Measurements from ENCODE around the gene HMGN3. TPM values are rescaled to one million over a fixed set of nuclear protein-coding genes. Genes with fewer than 3 reads are reported as not detected.

The HMGN3 gene
- total RNA-seq, 1 donor from 2014 or later, result 133 TPM

DNA sequence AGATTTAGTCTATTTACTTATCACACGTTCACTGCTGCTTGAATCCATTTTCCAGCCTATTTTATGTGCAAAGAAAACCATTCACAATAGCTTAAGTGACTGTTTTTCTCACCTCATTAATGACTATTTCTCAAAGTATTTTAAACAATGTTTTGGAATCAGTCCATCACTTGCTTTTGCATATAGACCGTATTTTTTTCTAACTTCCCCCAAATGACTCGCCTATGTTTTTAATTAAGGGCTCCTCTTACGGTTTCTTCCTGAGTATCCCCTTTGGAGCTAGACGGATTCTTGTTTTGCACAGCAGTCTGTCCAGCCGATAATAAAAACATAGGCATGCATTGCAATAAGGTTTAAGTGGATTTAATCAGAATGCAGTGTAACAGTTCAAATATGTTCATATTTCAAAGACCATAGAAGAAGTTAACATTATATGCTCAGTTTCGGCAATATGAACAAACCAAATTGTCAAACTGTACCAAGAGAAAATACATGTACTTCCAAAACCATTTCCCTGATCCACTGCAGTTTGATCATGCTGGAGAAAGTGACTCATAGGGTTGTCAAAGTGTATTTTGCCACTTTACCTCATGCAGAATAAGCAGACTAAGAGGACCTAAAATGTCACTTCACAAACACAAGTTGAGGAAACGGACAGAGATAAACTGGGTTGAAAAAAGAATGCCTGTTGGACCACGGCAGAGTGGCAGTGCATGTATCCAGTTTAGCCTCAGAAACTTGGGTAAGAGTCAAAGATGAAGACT, 66.4 kb downstream of the HMGN3 start:
- Mint-ChIP-seq H3K9me3 (no peaks in the 10 kb centered on the region), H3K27me3 (ENCODE audit: low read depth) (no peaks in the 10 kb centered on the region), H3K36me3 (ENCODE audit: low read depth) (no peaks in the 10 kb centered on the region), H3K4me1 (no peaks in the 10 kb centered on the region), H3K4me3 (no peak overlapping the region), H3K27ac (ENCODE audit: unreplicated experiment) (no peak overlapping the region)
- TF ChIP-seq, protein P1, sequence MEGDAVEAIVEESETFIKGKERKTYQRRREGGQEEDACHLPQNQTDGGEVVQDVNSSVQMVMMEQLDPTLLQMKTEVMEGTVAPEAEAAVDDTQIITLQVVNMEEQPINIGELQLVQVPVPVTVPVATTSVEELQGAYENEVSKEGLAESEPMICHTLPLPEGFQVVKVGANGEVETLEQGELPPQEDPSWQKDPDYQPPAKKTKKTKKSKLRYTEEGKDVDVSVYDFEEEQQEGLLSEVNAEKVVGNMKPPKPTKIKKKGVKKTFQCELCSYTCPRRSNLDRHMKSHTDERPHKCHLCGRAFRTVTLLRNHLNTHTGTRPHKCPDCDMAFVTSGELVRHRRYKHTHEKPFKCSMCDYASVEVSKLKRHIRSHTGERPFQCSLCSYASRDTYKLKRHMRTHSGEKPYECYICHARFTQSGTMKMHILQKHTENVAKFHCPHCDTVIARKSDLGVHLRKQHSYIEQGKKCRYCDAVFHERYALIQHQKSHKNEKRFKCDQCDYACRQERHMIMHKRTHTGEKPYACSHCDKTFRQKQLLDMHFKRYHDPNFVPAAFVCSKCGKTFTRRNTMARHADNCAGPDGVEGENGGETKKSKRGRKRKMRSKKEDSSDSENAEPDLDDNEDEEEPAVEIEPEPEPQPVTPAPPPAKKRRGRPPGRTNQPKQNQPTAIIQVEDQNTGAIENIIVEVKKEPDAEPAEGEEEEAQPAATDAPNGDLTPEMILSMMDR (conservative IDR thresholded peaks at IDR 0.05), result no peak
- DNase-seq (ENCODE audit: low read depth, low spot score), result no peak

DNA sequence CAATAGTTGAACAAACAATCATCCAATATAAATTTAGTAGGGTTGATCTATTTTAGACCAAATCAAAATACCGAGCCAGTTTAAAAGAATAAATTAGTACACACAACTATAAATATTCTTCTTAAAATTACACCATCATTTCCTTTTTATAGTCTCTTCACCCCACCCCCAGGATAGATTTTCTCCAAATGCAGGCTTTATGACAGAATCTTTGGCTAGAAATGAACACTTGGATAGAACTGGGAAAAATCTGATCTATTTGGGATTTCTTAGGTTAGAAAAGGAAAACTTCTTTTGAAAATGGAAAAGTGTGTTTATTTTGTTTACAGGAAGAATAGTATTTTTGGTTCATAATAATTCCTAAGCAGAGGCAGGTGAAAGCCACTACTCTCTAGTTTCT, 74.6 kb downstream of the HMGN3 start:
- Mint-ChIP-seq H3K27ac (ENCODE audit: unreplicated experiment) (no peak overlapping the region), H3K4me3 (no peak overlapping the region), H3K9me3 (no peaks in the 10 kb centered on the region), H3K27me3 (ENCODE audit: low read depth) (no peaks in the 10 kb centered on the region), H3K36me3 (ENCODE audit: low read depth) (no peaks in the 10 kb centered on the region), H3K4me1 (no peaks in the 10 kb centered on the region)
- TF ChIP-seq, protein P1 (conservative IDR thresholded peaks at IDR 0.05), result no peak
- DNase-seq (ENCODE audit: low read depth, low spot score), result no peak

DNA sequence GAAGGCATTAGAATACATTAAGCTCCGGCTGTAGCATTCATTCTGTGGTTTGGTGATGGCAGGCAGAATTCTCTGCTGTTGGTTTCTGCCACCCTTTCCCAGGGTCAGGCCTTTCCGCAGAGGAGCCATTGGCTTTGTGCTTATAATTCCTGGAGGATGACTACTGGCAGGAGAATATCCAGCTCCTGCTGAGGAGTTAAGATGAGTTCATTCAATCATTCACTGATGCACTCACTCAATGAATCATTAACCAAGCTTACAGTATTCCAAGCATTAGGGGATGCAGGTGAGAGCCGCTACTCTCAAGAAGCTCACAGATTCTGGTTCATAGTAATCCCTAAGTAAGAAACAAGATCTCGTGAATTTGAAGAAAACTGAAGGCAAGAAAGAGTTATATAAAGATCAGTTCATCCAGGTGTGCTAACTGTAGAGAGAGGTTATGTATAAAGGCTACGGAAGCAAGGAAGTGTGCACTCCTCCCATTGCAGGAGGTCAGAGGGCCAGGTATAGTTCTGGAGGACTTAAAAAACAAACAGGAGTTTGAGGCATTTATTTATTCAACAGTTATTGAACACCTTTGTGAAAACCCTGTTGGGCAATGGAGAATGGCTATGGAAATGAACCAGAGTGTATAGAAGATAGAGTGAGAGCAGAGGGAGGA, 75.5 kb downstream of the HMGN3 start:
- TF ChIP-seq, protein P1 (conservative IDR thresholded peaks at IDR 0.05), result no peak
- no peak overlapping the region for H3K4me3 Mint-ChIP-seq
- no peaks in the 10 kb centered on the region for H3K4me1 Mint-ChIP-seq
- no peaks in the 10 kb centered on the region for H3K36me3 Mint-ChIP-seq (ENCODE audit: low read depth)
- H3K9me3 Mint-ChIP-seq, result no peaks in the 10 kb centered on the region
- H3K27me3 Mint-ChIP-seq (ENCODE audit: low read depth), result no peaks in the 10 kb centered on the region
- H3K27ac Mint-ChIP-seq (ENCODE audit: unreplicated experiment), result no peak overlapping the region
- no peak for DNase-seq (ENCODE audit: low read depth, low spot score)

DNA sequence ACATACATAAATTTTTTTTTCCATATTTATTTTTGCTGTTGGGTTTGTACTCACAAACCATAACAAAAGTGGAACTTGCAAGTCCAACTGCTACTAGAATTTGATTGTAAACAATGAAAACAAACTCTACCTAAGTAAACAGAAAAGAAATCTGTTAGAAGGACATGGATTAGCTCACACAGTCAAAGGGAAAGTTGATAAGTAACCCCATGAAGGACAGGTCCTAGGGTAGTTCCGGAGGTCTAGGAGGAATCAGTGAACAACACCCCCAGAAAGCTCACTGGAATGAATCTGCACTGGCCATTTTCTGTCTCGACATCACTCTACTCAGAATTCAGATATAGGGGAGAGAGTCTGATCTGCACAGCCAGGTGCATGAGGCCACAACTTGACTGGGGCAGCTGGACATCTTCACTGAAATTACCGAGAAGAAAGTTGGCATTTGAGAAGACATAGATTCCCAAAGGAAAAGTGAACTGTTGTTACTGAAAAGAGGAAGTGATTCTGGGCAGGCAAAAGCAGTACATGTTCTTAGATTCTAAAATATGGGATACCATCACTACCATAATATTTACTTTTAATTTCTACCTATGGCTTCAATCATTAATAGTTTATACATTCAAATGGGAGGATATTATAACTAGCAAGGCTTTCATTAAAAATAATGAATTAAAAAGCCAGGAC, 76.4 kb downstream of the HMGN3 start:
- H3K9me3 Mint-ChIP-seq, result no peaks in the 10 kb centered on the region
- H3K27me3 Mint-ChIP-seq (ENCODE audit: low read depth), result no peaks in the 10 kb centered on the region
- H3K27ac Mint-ChIP-seq (ENCODE audit: unreplicated experiment), result no peak overlapping the region

DNA sequence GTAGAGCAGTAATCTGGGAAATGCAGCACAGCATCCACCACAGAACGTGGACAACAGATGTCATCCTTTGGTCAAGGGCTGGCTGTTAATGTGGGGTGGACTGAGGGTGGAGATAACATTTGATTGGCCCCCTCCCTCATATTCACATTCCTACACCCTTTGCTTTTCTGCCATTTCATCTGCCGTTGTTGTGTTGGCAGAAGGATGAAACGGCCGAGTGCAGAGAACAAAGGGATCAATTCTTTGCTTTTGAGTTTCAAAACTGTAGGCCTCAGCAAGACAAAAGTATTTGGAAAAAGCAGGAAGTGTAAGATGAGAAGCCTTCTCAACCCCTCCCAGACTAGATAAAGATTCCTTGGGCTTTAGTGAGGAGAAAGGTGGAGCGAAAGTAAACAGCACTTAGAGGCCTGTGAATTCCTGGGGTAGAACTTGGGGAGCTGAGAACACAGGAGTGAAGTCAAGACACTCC, 82.2 kb downstream of the HMGN3 start:
- no peaks in the 10 kb centered on the region for H3K36me3 Mint-ChIP-seq (ENCODE audit: low read depth)
- DNase-seq (ENCODE audit: low read depth, low spot score), result no peak
- TF ChIP-seq, protein P1 (conservative IDR thresholded peaks at IDR 0.05), result no peak
- H3K9me3 Mint-ChIP-seq, result no peaks in the 10 kb centered on the region
- no peak overlapping the region for H3K4me3 Mint-ChIP-seq
- no peaks in the 10 kb centered on the region for H3K4me1 Mint-ChIP-seq
- H3K27ac Mint-ChIP-seq (ENCODE audit: unreplicated experiment), result no peak overlapping the region
- no peaks in the 10 kb centered on the region for H3K27me3 Mint-ChIP-seq (ENCODE audit: low read depth)

More for the DNA sequence above, 76.4 kb downstream of the HMGN3 start:
- TF ChIP-seq, protein P1 (conservative IDR thresholded peaks at IDR 0.05), result no peak
- Mint-ChIP-seq H3K4me1 (no peaks in the 10 kb centered on the region), H3K36me3 (ENCODE audit: low read depth) (no peaks in the 10 kb centered on the region), H3K4me3 (no peak overlapping the region)
- DNase-seq (ENCODE audit: low read depth, low spot score), result no peak

Other genes starting within 250 kb of the HMGN3 start
- 50.0 and 52.3 TPM in 2 replicates for gene PHIP, start 156.4 kb downstream of the HMGN3 start, total RNA-seq